HG03460 (cell line): ENCODE data around the gene C1QTNF1.
"Not testable (repeated sequence)": the region's sequence is repeated elsewhere in the genome, so short reads cannot be mapped to it uniquely, and the experiment has no call there.

Experiments
- ATAC-seq: cut with Tn5 transposase; IDR thresholded peaks from one replicate; pipeline ENCODE4 v1.9.1; 2021; ENCODE audit not compliant: unreplicated experiment

Gene C1QTNF1

GRCh38 chr17:79005063-79005861, 18.7 kb upstream of the C1QTNF1 start:
- no peak for ATAC-seq

DNA sequence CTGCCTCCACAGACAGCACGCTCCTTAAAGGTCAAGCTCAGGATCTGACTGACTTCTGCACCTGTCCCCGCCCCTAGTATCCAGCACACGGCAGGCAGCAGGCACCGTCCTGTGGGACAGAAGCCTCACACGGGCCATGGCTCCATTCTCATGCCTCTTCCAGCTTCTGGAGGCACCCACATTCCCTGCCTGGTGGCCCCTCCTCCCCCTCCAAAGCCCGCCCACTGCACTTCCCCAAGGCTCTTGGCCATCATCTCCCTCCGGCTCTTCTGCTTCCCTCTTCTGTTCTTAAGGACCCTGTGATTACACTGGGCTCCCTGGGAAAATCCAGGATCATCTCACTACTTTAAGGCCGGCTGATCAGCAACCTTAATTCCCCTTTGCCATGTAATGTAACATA, 17.9 kb upstream of the C1QTNF1 start:
- no peak for ATAC-seq

DNA sequence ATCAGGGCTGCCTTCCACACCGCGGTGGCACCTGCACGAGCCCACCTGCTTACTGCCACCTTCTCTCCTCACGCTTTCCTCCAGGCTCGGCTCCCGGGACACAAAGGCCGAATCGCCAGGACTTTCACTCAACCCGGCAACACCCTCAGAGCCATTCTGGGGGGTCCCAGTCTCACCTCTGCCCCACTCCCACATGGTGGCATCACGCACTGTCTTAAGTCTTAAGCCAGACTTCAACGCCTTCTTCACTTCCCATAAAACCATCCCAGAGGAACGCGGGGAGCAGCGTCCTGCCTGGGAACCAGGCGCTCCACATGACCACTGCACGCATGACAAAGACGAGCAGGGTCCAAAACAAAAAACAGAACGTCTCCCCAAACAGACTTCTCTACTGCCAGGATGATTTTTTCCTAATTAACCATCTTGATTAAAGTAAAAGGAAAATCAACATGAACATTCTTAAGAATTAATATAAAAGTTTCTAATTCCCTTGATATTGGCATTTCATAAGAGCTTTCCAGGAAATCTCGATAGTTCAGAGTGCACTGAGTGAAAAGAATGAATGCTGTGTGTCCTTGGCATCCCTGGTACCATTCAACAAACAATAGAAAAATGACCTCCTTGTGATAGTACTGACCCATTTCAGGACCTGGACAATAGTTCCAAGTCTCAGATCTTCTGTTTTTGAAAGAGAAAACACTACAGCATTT, 17.0 kb upstream of the C1QTNF1 start:
- no peak for ATAC-seq

DNA sequence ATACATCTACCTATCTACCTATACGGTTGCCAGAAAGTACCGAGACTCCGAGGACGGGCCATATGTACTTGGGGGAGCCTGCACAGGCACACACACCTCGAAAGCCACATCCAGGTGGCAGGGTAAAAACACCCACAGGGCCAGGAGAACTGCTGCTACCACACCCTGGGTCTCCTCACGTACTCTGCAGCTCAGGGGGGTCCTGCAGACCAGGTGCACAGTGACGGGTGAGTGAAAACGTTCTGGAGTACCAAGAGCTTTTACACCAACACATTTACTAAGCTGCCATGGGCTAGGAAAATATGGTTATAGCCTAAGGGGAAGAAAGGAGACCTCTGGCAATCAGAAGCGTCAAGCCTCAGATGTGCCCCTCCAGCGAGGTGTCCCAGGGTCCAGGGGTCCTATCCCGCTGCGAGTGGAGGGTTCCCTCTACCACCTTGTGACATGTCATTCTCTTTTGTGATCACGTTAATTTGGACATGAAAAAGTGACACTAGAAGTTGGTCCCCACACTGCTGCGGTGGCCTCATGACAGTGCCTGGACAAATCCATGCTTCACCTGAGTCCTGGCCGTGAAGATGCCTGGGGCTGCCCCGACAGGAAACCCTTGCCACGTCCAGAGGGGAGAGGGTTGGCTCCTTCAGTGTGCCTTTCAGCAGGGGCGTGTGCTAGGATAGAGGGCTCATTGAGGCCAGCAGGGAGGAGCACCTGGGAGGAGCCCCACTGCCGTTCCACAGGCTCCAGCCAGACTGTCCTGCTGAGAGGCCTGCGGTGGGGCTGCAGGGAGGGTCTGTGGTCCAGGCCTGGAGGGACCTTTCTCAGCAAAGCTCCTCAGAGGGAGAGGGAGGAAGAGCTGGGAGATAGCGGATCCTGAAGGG, 16.2 kb upstream of the C1QTNF1 start:
- no peak for ATAC-seq

GRCh38 chr17:79008666-79009387, 15.1 kb upstream of the C1QTNF1 start:
- no peak for ATAC-seq

DNA sequence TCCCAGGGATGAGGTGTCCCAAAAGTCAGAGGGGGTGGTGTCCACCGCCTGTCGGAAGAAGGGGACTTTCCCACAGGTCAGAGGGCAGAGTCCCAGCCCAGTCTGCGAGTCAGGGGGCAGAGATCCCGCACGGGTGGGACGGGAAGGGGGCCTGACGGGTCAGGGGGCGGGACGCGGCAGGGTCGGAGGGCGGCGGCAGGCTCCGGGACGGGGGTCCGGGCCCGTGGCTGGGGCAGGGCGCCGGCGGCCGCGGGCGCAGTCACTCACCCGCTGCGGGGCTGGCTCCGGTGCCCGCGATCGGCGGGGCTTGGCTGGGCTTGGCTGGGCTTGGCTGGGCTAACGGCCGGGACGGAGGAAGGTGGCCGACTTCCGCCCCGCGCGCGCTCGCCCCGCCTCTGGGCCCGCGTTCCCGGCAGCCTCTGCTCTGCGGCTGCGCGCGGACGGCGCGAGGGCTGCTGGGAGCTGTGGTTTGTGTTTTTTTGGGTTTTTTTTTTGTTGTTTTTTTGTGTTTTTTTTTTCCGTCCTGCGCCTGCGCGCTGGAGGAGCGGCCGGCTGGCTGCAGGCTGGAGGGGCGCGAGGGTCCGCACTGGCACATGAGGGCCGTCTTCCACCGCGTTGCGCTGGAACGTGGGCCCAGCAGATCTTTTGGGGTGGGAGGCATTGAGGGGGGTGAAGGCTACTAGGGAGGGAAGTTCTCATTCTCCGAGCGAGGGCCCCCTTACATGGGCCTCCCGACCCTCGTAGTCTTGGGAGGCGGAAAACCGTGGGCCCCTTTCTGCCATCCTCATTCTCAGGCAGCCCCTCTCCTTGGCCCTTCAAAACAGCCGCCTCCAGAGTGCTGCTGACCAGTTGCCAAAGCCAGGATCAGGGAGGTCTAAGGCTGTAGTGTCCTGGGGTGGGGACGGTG, 14.3 kb upstream of the C1QTNF1 start, which contains the start of gene CANT1:
Gene CANT1 (minus strand): TSS at position 368 of the 907 bp plus-strand sequence. CDS start 12,142 bp downstream, outside the sequence.
- peak; percentile 89 for ATAC-seq

DNA sequence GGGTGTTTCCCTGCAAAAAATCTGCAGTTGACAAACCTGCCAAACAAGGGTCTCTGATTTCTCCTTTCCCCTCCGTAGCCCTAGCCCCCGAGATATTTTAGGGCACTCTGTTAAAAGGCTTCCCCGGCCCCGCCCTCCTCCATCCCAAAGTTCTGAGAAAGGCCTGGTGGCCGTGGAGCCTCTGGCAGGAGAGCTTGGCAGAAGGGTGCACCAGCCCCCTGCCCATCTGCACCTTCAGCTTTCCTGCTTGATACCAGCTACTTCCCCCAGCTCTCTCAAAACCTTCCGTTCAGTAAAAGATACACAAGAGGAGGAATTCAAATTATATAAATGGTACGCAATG, 13.7 kb upstream of the C1QTNF1 start:
- ATAC-seq = no peak

GRCh38 chr17:79011451-79012147, 12.4 kb upstream of the C1QTNF1 start:
- ATAC-seq = no peak

DNA sequence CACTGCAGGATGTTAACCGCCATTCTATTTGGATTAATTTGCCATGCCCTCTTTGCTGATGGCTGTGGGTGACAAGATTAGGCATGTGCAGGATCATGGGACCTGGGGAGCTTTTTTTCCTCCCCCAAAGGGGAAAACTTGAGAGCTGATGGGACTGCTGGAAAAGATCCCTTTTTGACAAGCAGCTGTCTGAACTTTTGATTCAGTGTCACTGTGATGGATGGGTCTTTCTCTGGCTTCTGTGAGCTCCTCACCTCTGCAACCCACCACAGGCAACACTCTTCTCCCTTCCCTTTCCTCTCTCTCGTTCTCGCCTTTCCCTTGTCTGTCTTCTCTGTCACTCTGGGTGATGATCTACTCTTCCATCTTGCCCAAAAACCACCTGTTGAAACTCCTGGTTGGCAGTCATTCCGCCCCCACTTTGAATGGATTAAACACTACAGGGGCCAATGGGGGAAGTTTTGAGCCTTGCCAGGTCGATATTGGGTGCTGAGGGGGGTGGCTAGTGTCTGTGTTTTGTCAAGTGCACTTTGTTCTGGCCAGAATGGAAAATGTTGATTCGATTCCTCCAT, 11.3 kb upstream of the C1QTNF1 start:
- no peak for ATAC-seq

DNA sequence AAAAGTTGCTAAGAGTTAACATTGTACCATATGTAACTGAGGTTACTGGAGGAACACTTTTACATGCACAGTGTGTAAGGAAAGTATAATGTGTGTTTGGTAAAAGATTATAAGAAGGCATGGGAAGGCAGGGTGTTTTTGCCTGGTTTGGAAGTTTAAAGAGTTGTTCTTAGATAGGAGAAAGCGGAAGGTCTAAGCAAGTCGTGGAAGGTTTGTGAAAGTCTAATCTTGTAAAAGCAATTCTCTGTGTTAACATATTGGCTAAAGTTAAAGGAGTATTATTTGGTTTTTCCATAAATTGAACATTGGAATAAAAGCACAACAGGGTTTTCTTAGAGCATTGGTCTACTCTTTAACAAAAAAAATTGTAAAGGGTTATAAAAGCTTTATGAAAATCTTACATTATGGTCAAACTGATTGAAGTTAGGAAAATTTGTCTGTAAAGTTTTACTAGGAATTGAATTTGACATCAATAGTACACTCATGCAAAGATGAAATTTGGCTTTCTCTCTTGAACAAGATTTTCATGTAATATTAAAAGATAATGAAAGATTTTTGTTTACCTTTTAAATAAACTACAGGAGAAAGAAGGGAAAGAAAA, 9.7 kb upstream of the C1QTNF1 start:
- no peak for ATAC-seq

DNA sequence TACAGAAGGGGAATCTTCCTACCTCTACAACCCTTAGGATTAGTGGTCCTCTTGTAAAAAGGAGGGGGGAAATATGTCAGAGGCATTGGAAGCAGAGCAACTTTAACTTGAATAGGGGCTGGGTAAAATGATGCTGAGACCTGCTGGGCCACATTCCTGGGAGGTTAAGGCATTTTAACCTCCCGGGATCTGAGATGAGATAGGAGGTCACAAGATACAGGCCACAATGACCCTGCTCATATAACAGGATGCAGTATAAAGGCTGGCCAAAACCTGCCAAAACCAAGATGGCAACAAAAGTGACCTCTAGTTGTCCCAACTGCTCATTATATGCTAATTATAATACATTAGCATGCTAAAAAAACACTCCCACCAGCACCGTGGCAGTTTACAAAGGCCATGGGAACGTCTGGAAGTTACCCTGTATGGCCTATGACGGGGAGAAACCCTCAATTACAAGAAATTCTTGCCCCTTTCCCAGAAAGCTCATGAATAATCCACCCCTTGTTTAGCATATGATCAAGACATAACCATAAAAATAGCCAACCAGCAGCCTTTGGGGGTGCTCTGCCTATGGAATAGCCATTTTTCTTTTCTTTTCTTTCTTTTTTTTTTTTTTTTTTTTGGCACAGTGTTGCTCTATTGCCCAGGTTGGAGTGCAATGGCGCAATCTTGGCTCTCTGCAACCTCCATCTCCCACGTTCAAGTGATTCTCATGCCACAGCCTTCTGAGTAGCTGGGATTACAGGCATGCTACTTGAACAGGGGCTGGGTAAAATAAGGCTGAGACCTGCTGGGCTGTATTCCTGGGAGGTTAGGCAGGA, 6.2 kb upstream of the C1QTNF1 start:
- ATAC-seq = no peak

- ATAC-seq = no peak
These were observed 5.6 kb upstream of the C1QTNF1 start for GRCh38 chr17:79018370-79018695.

DNA sequence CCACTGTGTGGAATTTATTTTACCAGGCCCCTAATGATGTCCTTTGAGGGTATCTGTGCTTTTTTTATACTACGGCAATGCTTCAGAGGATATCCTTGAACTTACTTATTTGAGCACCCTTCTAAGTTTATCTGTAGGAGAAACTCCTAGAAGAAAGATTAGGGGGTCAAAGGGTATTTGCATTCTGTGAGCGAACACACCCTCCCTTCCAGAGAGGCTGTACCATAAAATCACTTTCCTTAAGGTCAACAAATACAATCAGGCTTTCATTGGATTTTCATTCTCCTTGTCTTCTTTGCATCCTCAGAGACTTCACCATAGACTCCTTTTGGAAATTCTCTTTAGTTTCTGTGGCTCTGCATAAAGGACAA, 4.7 kb upstream of the C1QTNF1 start:
- ATAC-seq = no peak

GRCh38 chr17:79019632-79020584, 4.1 kb upstream of the C1QTNF1 start:
- no peak for ATAC-seq

DNA sequence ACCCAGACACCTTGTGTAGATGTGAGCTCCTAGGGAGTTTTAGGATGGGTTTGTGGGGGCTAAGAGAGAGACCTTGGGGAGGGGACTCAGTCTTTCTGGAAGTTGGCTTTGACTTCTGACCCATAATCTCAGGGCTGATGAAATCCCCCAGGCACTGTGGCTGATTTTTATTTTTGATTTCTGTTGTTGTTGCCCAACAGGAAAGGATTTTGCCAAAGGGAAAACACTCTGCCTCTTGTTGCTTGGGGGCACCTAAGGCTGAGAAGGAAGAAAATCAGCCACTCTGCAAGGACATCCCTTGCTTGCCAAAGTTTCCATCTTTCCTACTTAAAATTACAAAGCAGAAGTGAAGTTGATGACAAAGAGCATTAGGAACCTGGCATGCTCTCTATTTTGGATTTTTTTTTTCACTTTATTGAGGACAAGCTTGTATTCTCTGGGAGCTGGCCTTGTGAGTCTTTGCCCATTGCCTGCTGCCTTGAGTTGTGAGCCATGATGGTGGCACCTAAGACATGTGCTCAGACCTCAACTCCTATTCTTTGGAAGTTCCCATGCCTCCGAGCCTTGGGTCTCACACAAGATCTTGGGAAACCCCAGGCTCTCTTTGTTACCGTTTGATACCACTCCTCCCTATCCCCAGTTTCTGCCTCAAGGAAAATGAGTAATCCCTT, 3.2 kb upstream of the C1QTNF1 start:
- ATAC-seq = no peak

GRCh38 chr17:79021929-79022328, 2.0 kb upstream of the C1QTNF1 start:
- ATAC-seq = not testable (repeated sequence)
